ENCODE measurements around the gene CROT. TPM values are rescaled to one million over a fixed set of nuclear protein-coding genes. Genes with fewer than 3 reads are reported as not detected.

CROT gene
- total RNA-seq, 2 experiments from 2014 or later, result 10.2 to 12.5 TPM

DNA sequence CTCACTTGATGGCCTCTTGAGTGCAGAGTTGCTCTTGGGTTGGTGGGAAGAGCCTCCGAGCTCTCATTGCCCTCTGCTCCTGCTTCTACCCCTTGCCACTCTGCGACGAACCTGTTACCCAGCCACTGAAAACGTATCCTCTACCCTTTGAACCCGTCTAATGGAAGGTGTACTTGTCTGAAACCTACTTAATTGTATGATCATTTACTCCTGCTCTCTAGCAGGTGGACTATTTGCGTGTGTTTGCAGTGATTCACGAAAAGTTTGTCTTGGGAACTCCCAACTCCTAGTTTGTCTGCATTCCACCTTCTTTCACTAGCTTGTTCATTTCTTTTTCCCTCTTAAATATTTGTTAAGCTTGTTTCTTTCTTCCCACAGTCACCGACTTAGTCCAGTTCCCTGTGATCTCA, 503 bp downstream of the CROT start:
- Mint-ChIP-seq H3K4me1 (ENCODE audit: low read depth) (peaks cover 48% of the 10 kb centered on the region), H3K36me3 (ENCODE audit: low read depth) (peaks cover 38% of the 10 kb centered on the region), H3K4me3 (peak overlapping the region; percentile 93), H3K27me3 (ENCODE audit: low read depth) (no peaks in the 10 kb centered on the region), H3K9me3 (ENCODE audit: insufficient read depth) (no peaks in the 10 kb centered on the region), H3K27ac (peak overlapping the region; percentile 93)
- ChIA-PET POLR2A (interaction anchor here (1.2 kb wide), 1 partner anchor 128 kb away, joined by 4 read pairs; no protein-coding TSS in a partner anchor), CTCF (interaction anchor here (1.1 to 2.0 kb wide), 5 partner anchors 14 to 193 kb away, joined by 3 to 8 read pairs (median 4); partner anchors contain the start of gene DMTF1)
- DNase-seq, result no peak
- ATAC-seq, result peak; percentile 5

DNA sequence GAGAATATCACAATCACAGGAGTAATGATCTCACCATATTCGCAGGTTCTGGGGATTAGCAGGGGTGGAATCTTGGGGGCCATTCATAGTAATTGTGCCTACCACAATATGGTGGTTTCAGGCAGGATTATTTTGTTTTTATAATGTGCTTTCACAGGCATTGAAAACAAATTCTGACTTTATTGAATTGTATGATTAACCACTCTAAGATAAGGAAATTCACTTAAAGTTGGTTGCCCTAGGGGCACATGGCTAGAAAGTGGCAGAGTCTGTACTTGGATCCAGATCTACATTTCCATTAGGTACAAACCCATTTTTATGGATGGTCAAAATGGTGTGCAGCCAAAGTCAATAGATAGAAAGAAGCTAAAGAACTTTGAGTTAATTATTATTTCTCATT, 1.7 kb downstream of the CROT start:
- Mint-ChIP-seq H3K36me3 (ENCODE audit: low read depth) (peaks cover 37% of the 10 kb centered on the region), H3K9me3 (ENCODE audit: insufficient read depth) (no peaks in the 10 kb centered on the region), H3K27ac (no peak overlapping the region), H3K27me3 (ENCODE audit: low read depth) (no peaks in the 10 kb centered on the region), H3K4me1 (ENCODE audit: low read depth) (peaks cover 39% of the 10 kb centered on the region), H3K4me3 (no peak overlapping the region)
- ATAC-seq (no peak), DNase-seq (no peak)
- ChIA-PET CTCF (interaction anchor here (1.1 to 2.0 kb wide), 4 partner anchors 12 to 111 kb away, joined by 3 to 5 read pairs (median 4); no protein-coding TSS in a partner anchor), POLR2A (interaction anchor here (0.6 kb wide), 1 partner anchor 499 kb away, joined by 3 read pairs; no protein-coding TSS in a partner anchor)

DNA sequence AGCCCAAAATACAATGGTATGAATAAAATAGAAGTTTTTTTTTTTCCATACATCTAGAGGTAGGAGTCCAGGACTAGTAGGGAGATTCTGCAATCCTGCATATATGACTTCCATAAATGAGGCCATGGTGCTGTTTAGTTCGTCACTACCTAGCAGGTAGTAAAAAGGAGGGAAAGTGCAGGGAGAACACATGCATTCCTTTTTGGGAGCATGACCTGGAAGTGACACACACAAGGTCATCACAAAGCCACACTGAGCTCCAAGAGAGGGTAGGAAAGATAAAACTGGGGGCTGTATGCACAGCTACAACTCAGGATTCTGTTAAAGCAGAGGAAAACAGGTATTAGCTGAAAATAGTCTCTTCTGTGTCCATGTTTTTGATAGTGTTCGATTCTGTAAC, 2.2 kb downstream of the CROT start:
- no peak overlapping the region for H3K4me3 Mint-ChIP-seq

DNA sequence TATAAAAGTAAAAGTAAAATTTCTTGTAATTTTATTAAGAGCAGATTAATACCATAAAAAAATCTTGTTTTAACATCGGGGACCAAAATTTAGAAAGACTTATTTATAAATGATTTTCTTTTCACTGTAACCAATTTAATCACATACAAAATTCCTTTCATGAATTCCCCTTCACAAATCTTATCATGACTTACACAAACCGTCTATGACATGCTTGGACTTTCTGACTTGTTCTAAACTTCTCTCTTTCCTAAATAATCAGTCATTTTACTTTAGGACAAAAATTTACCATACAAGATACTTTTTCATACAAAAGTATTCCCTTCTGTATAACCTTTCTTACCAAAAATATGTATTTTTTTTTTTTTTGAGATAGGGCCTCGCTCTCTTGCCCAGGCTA, 9.3 kb downstream of the CROT start:
- POLR2A ChIA-PET, result no interaction called here
- CTCF ChIA-PET, result no interaction called here
- Mint-ChIP-seq H3K27me3 (ENCODE audit: low read depth) (no peaks in the 10 kb centered on the region), H3K4me3 (no peak overlapping the region), H3K9me3 (ENCODE audit: insufficient read depth) (peaks cover 27% of the 10 kb centered on the region), H3K4me1 (ENCODE audit: low read depth) (no peaks in the 10 kb centered on the region), H3K36me3 (ENCODE audit: low read depth) (peaks cover 64% of the 10 kb centered on the region), H3K27ac (no peak overlapping the region)
- ATAC-seq (no peak), DNase-seq (peak; percentile 27)

More for the DNA sequence above, 2.2 kb downstream of the CROT start:
- no peak for ATAC-seq
- H3K27me3 Mint-ChIP-seq (ENCODE audit: low read depth), result no peaks in the 10 kb centered on the region
- POLR2A ChIA-PET, result interaction anchor here (0.6 kb wide), 1 partner anchor 499 kb away, joined by 3 read pairs; no protein-coding TSS in a partner anchor
- no peaks in the 10 kb centered on the region for H3K9me3 Mint-ChIP-seq (ENCODE audit: insufficient read depth)
- H3K36me3 Mint-ChIP-seq (ENCODE audit: low read depth), result peaks cover 39% of the 10 kb centered on the region
- no peak for DNase-seq
- H3K27ac Mint-ChIP-seq, result no peak overlapping the region
- CTCF ChIA-PET, result interaction anchor here (1.1 to 2.0 kb wide), 3 partner anchors 36 to 111 kb away, joined by 3 to 5 read pairs (median 5); no protein-coding TSS in a partner anchor
- peaks cover 35% of the 10 kb centered on the region for H3K4me1 Mint-ChIP-seq (ENCODE audit: low read depth)

DNA sequence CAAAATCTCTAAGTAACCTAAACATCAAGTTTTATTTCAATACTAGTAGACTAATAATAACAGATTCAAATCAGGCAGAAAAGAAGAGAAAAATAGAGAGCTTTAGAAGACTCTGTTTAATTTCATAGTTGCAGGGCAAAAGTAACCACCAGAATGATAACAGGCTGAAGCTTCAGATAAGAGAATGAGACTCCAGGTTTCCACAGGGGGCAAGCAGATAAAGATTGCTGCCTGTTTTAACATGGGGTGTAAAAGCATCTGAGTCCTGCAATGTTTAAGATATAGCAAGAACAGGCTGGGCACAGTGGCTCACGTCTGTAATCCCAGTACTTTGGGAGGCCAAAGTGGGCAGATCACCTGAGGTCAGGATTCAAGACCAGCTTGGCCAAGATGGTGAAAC, 11.0 kb downstream of the CROT start:
- Mint-ChIP-seq H3K27ac (no peak overlapping the region), H3K27me3 (ENCODE audit: low read depth) (no peaks in the 10 kb centered on the region), H3K36me3 (ENCODE audit: low read depth) (peaks cover 54% of the 10 kb centered on the region), H3K4me1 (ENCODE audit: low read depth) (no peaks in the 10 kb centered on the region), H3K9me3 (ENCODE audit: insufficient read depth) (peaks cover 27% of the 10 kb centered on the region), H3K4me3 (no peak overlapping the region)
- DNase-seq (no peak), ATAC-seq (no peak)
- POLR2A ChIA-PET, result no interaction called here
- CTCF ChIA-PET, result no interaction called here

DNA sequence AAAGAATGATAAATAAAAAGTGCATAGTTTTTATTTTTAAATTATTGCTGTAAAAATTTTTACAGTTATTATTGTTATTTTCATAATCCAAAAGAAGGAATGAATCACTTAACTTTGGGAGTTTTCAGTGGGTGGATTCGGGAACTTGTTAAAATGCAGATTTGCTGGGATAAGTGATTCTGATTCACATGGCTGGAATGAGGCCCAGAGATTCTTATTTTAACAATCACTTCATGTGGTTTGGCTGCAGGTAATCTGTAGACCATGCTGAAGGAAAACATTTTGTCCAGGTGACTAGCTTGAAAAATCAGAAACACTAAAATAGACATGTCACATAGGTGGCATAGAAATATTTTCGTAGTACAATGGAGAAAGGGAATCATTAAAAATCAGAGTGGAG, 13.9 kb downstream of the CROT start:
- H3K36me3 Mint-ChIP-seq (ENCODE audit: low read depth), result peaks cover 38% of the 10 kb centered on the region
- CTCF ChIA-PET, result interaction anchor here (0.9 kb wide), 1 partner anchor 13 kb away, joined by 3 read pairs; no protein-coding TSS in a partner anchor
- ATAC-seq, result no peak

DNA sequence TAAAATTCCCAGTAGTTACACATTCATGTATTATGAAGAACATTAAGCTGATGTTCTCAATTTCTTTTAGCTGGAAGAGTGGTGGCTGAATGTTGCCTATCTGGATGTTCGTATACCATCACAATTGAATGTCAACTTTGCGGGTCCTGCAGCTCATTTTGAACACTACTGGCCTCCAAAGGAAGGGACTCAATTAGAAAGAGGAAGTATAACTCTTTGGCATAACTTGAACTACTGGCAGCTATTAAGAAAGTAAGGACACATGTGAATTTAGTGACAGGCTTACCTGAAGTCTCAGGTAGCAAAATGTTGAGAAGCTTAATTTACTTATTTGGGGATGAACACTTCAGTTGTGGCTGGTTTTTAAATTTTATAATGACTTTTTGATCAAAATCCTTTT, 15.9 kb downstream of the CROT start:
- peaks cover under 1% of the 10 kb centered on the region for H3K9me3 Mint-ChIP-seq (ENCODE audit: insufficient read depth)
- H3K27me3 Mint-ChIP-seq (ENCODE audit: low read depth), result no peaks in the 10 kb centered on the region
- no peaks in the 10 kb centered on the region for H3K4me1 Mint-ChIP-seq (ENCODE audit: low read depth)
- H3K27ac Mint-ChIP-seq, result no peak overlapping the region
- peaks cover 20% of the 10 kb centered on the region for H3K36me3 Mint-ChIP-seq (ENCODE audit: low read depth)
- no peak overlapping the region for H3K4me3 Mint-ChIP-seq
- no peak for DNase-seq
- ATAC-seq, result no peak
- POLR2A ChIA-PET, result no interaction called here
- CTCF ChIA-PET, result interaction anchor here (1.2 kb wide), 1 partner anchor 16 kb away, joined by 4 read pairs; the partner anchor contains the start of gene CROT

More for the DNA sequence above, 13.9 kb downstream of the CROT start:
- no peak overlapping the region for H3K4me3 Mint-ChIP-seq
- no peak for DNase-seq
- H3K9me3 Mint-ChIP-seq (ENCODE audit: insufficient read depth), result peaks cover 14% of the 10 kb centered on the region
- no peaks in the 10 kb centered on the region for H3K4me1 Mint-ChIP-seq (ENCODE audit: low read depth)
- no peak overlapping the region for H3K27ac Mint-ChIP-seq
- POLR2A ChIA-PET, result no interaction called here
- H3K27me3 Mint-ChIP-seq (ENCODE audit: low read depth), result no peaks in the 10 kb centered on the region

DNA sequence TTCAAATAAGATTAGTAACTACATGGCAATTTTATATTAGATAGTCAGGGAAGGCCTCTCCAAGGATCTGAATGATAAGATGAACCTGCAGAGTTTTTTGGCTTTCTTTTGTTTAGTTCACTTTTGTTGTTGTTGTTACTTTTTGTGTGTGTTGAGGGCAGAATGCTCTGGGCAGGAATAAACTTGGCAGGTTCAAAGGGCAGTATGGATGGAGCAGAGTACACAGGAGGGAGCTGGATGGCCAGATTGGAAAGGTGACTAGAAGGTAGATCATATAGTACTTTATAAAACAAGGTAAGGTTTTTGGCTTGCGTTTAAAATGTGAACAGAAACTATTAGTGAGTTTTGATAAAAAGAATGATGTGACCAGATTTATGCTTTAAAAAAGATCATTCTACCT, 17.9 kb downstream of the CROT start:
- ChIA-PET POLR2A (no interaction called here), CTCF (no interaction called here)
- Mint-ChIP-seq H3K36me3 (ENCODE audit: low read depth) (peaks cover 11% of the 10 kb centered on the region), H3K27me3 (ENCODE audit: low read depth) (no peaks in the 10 kb centered on the region), H3K4me3 (no peak overlapping the region), H3K27ac (no peak overlapping the region), H3K9me3 (ENCODE audit: insufficient read depth) (no peaks in the 10 kb centered on the region), H3K4me1 (ENCODE audit: low read depth) (no peaks in the 10 kb centered on the region)
- no peak for ATAC-seq
- no peak for DNase-seq

DNA sequence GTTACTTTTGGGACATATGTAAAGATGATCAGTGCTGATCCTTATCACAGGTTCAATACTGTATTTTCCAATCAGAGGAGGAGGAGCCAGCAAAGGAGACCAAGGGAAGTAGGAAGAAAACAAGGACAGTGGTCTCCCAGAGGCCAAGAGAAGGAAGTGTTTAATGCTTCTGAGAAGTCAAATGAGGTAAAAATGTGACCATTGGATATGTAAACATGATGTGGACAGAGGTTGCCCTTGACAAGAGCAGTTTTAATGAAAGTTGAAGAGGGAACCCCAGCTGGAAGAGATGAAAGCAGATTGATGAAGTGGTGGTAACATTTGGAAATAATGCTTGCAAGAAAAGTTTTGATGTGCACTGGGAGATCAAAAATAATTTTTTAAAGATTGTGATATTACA, 18.8 kb downstream of the CROT start:
- Mint-ChIP-seq H3K4me3 (no peak overlapping the region), H3K36me3 (ENCODE audit: low read depth) (peaks cover 9% of the 10 kb centered on the region), H3K27me3 (ENCODE audit: low read depth) (no peaks in the 10 kb centered on the region), H3K27ac (no peak overlapping the region), H3K9me3 (ENCODE audit: insufficient read depth) (no peaks in the 10 kb centered on the region), H3K4me1 (ENCODE audit: low read depth) (peaks cover 4% of the 10 kb centered on the region)
- POLR2A ChIA-PET, result no interaction called here
- ATAC-seq (no peak), DNase-seq (no peak)
- CTCF ChIA-PET, result no interaction called here

DNA sequence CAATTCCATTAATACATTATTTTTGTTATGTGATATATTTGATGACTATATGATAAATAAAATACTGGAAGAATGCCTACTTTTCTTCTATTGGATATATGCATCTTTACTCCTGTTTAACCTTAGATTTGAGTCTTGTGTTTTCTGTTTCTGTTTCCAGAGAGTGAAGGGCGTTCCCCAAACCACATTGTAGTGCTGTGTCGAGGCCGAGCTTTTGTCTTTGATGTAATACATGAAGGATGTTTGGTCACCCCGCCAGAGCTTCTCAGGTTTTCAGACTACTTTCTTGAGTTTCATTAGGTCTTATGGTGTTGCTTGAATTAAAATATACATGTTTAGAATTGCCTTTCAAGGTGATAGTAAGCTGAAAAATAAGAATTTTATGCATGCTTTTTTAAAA, 23.8 kb downstream of the CROT start:
- H3K9me3 Mint-ChIP-seq (ENCODE audit: insufficient read depth), result no peaks in the 10 kb centered on the region
- POLR2A ChIA-PET, result interaction anchor here (0.6 kb wide), 1 partner anchor 67 kb away, joined by 4 read pairs; no protein-coding TSS in a partner anchor
- H3K4me3 Mint-ChIP-seq, result no peak overlapping the region
- CTCF ChIA-PET, result interaction anchor here (0.9 kb wide), 1 partner anchor 57 kb away, joined by 3 read pairs; no protein-coding TSS in a partner anchor
- H3K36me3 Mint-ChIP-seq (ENCODE audit: low read depth), result peaks cover 13% of the 10 kb centered on the region
- ATAC-seq (peak; percentile 90), DNase-seq (peak; percentile 71)
- H3K27ac Mint-ChIP-seq, result no peak overlapping the region
- H3K27me3 Mint-ChIP-seq (ENCODE audit: low read depth), result no peaks in the 10 kb centered on the region
- H3K4me1 Mint-ChIP-seq (ENCODE audit: low read depth), result peaks cover 11% of the 10 kb centered on the region

DNA sequence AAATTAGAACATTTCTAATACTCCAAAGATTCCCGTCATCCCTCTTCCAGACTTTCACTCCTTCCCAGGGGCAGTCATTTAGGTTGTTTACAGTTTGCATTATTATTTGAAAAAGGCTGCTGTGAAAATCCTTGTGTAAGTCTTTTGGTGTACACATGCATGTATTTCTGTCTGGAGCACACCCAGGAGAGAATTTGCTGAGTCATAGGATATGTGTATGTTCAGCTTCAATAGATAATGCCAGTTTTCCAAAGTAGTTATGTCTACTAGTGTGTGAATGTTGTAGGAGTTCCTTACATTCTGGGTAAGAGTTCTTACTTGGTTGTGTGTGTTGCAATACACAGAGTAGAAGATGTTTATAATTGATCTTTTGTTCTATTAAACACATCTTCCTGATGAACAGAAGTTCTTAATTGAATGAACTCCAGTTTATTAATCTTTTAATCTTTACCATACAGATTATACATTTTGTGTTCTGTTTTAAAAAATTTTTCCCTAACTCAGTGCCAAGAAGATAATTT, 25.3 kb downstream of the CROT start:
- ChIA-PET POLR2A (no interaction called here), CTCF (no interaction called here)
- Mint-ChIP-seq H3K27me3 (ENCODE audit: low read depth) (no peaks in the 10 kb centered on the region), H3K27ac (no peak overlapping the region), H3K9me3 (ENCODE audit: insufficient read depth) (no peaks in the 10 kb centered on the region), H3K36me3 (ENCODE audit: low read depth) (peaks cover 15% of the 10 kb centered on the region), H3K4me3 (no peak overlapping the region), H3K4me1 (ENCODE audit: low read depth) (peaks cover 11% of the 10 kb centered on the region)
- DNase-seq, result no peak
- ATAC-seq, result no peak

DNA sequence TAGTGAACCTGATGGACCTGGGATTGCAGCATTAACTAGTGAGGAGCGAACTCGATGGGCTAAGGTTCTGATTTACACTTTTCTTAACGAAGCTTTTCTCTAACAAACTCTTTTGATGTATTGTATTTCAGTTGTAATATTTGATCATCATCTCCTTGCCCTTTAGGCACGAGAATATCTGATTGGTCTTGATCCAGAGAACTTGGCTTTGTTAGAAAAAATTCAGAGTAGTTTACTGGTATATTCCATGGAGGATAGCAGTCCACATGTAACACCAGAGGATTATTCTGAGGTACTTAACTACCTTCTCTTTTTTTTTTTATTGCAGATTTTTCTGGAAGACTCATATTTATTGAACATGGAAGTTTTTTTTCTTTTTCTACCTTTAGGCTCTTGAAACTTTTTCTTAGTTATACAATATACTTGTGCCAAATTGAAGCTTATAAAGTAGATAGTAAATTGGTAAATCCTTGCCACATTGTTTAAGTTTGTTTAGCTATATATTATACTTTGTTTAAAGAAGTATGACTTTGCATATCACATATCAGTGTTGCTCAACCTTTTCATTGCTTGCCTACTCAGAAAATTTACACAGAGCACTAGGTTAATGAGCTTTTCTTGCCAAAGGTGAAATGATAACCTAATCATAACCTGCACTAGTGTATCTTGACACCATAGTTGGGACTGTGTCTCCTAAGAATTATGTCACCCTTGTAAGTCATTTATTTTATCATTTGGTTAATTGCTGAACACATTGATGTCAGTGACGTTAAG, 30.4 kb downstream of the CROT start:
- no peak for ATAC-seq

More for the DNA sequence above, 30.4 kb downstream of the CROT start:
- Mint-ChIP-seq H3K36me3 (ENCODE audit: low read depth) (peaks cover 15% of the 10 kb centered on the region), H3K4me3 (no peak overlapping the region), H3K4me1 (ENCODE audit: low read depth) (peaks cover under 1% of the 10 kb centered on the region), H3K27me3 (ENCODE audit: low read depth) (no peaks in the 10 kb centered on the region), H3K9me3 (ENCODE audit: insufficient read depth) (no peaks in the 10 kb centered on the region), H3K27ac (no peak overlapping the region)
- ChIA-PET CTCF (no interaction called here), POLR2A (no interaction called here)
- DNase-seq, result no peak

Measured in activated CD8-positive, alpha-beta T cell treated with anti-CD3 and anti-CD28 coated beads, Interleukin-2, amount 10 ng/mL, durations not matched to agents 7 days and 5 days (primary cell).